ENCODE results near the gene USP37.

Gene USP37

GRCh38 chr2:218477247-218477646 lies 90.9 kb downstream of the USP37 start:
- H3K36me3 ChIP-seq (ENCODE audit: control insufficient read depth, low read length): peaks cover 80% of the 10 kb centered on the region
- TF ChIP-seq EZH2phosphoT487 (IDR thresholded peaks at IDR 0.05; ENCODE audit: borderline replicate concordance, low read length) (no peak), CTCF (IDR thresholded peaks at IDR 0.05; ENCODE audit: low read depth, low read length, poor library complexity, severe bottlenecking) (no peak)

GRCh38 chr2:218476676-218477075 lies 91.5 kb downstream of the USP37 start:
- Histone ChIP-seq H3K4me2 (ENCODE audit: low read length) (peak overlapping the region; percentile 62), H3K9me2 (replicated peaks; ENCODE audit: control insufficient read depth, low read length) (no peaks in the 10 kb centered on the region), H3K27ac (ENCODE audit: low read depth, low read length) (peak overlapping the region; percentile 85), H3K9me3 (ENCODE audit: control insufficient read depth, insufficient read depth, low read length) (no peaks in the 10 kb centered on the region), H3K79me2 (ENCODE audit: control insufficient read depth, low read length) (no peaks in the 10 kb centered on the region), H3K4me3 (ENCODE audit: low read length) (peak overlapping the region; percentile 49), H3K27me3 (ENCODE audit: control insufficient read depth, low read length) (no peaks in the 10 kb centered on the region), H3K36me3 (ENCODE audit: control insufficient read depth, low read length) (peaks cover 80% of the 10 kb centered on the region), H3F3A (ENCODE audit: control insufficient read depth, insufficient read depth) (peaks cover 11% of the 10 kb centered on the region), H3K4me1 (ENCODE audit: control insufficient read depth, low read length) (peaks cover 89% of the 10 kb centered on the region), H4K20me1 (ENCODE audit: control insufficient read depth, insufficient read depth, low read depth, low read length) (no peaks in the 10 kb centered on the region)
- TF ChIP-seq CTCF (IDR thresholded peaks at IDR 0.05; ENCODE audit: low read depth, low read length, poor library complexity, severe bottlenecking): no peak
- TF ChIP-seq EZH2phosphoT487 (IDR thresholded peaks at IDR 0.05; ENCODE audit: borderline replicate concordance, low read length): no peak

More at GRCh38 chr2:218477247-218477646, 90.9 kb downstream of the USP37 start:
- Histone ChIP-seq H3K4me1 (ENCODE audit: control insufficient read depth, low read length) (peaks cover 89% of the 10 kb centered on the region), H3K27me3 (ENCODE audit: control insufficient read depth, low read length) (no peaks in the 10 kb centered on the region), H3F3A (ENCODE audit: control insufficient read depth, insufficient read depth) (peaks cover 11% of the 10 kb centered on the region), H3K79me2 (ENCODE audit: control insufficient read depth, low read length) (peaks cover 5% of the 10 kb centered on the region), H3K9me2 (replicated peaks; ENCODE audit: control insufficient read depth, low read length) (no peaks in the 10 kb centered on the region), H4K20me1 (ENCODE audit: control insufficient read depth, insufficient read depth, low read depth, low read length) (no peaks in the 10 kb centered on the region), H3K27ac (ENCODE audit: low read depth, low read length) (peak overlapping the region; percentile 85), H3K4me2 (ENCODE audit: low read length) (peak overlapping the region; percentile 62), H3K4me3 (ENCODE audit: low read length) (peak overlapping the region; percentile 49), H3K9me3 (ENCODE audit: control insufficient read depth, insufficient read depth, low read length) (no peaks in the 10 kb centered on the region)

- Histone ChIP-seq H3K4me1 (ENCODE audit: control insufficient read depth, low read length) (peaks cover 89% of the 10 kb centered on the region), H3K4me2 (ENCODE audit: low read length) (no peak overlapping the region), H3K27ac (ENCODE audit: low read depth, low read length) (no peak overlapping the region), H3K9me2 (replicated peaks; ENCODE audit: control insufficient read depth, low read length) (no peaks in the 10 kb centered on the region), H3K79me2 (ENCODE audit: control insufficient read depth, low read length) (no peaks in the 10 kb centered on the region), H3K9me3 (ENCODE audit: control insufficient read depth, insufficient read depth, low read length) (no peaks in the 10 kb centered on the region), H3K27me3 (ENCODE audit: control insufficient read depth, low read length) (no peaks in the 10 kb centered on the region), H4K20me1 (ENCODE audit: control insufficient read depth, insufficient read depth, low read depth, low read length) (no peaks in the 10 kb centered on the region), H3K4me3 (ENCODE audit: low read length) (no peak overlapping the region), H3F3A (ENCODE audit: control insufficient read depth, insufficient read depth) (peaks cover 16% of the 10 kb centered on the region), H3K36me3 (ENCODE audit: control insufficient read depth, low read length) (peaks cover 83% of the 10 kb centered on the region)
- TF ChIP-seq CTCF (IDR thresholded peaks at IDR 0.05; ENCODE audit: low read depth, low read length, poor library complexity, severe bottlenecking): no peak
- TF ChIP-seq EZH2phosphoT487 (IDR thresholded peaks at IDR 0.05; ENCODE audit: borderline replicate concordance, low read length): no peak
These were observed 93.6 kb downstream of the USP37 start for GRCh38 chr2:218474527-218474926.

All from DOHH2 (cell line).